IMR-90 (cell line): ENCODE results near the gene UGGT2. TPM values are rescaled to one million over a fixed set of nuclear protein-coding genes. Genes with fewer than 3 reads are reported as not detected.

ENCODE experiments used
- ATAC-seq: fragments of 200-7000 bp; cut with Tn5 transposase; 2 replicates; pipeline ENCODE4 v1.9.1; 2020; ENCODE audit warnings: low read depth, mild to moderate bottlenecking, moderate library complexity
- BruUV-seq: library from RNA; stranded (reverse); fragments of 400-500 nt; replicated peaks from 2 replicates; lab custom pipeline; 2021; lab: Mats Ljungman, UMichigan
- CTCF ChIA-PET: fragments of 300-600 bp; formaldehyde crosslinking; extraction: SDS; loops from one replicate; lab custom pipeline; 2021; ENCODE audit warnings: antibody characterized with exemption; lab: Yijun Ruan, JAX
- POLR2A ChIA-PET: fragments of 300-600 bp; sonication (Branson Sonifier 250); formaldehyde crosslinking; loops from one replicate; lab custom pipeline; 2022; ENCODE audit warnings: antibody characterized with exemption; ENCODE audit not compliant: unreplicated experiment; lab: Charles Lee
- DNase-seq: peaks from one replicate; pipeline ENCODE4 v3.0.0; 2013
- H2AFZ ChIP-seq: replicated peaks from 2 replicates; pipeline ENCODE3; 2013; ENCODE audit warnings: low read length, mild to moderate bottlenecking; ENCODE audit not compliant: poor library complexity
- H2AK5ac ChIP-seq: 2 replicates; pipeline ENCODE4 v1.6.1; 2013; ENCODE audit warnings: low read depth, low read length, inconsistent platforms
- H2AK9ac ChIP-seq: replicated peaks from 2 replicates; pipeline ENCODE3; 2013; ENCODE audit warnings: mild to moderate bottlenecking, low read depth, low read length, moderate library complexity; ENCODE audit not compliant: poor library complexity
- H2BK120ac ChIP-seq: 2 replicates; pipeline ENCODE4 v1.6.1; 2013; ENCODE audit warnings: low read depth, low read length, inconsistent platforms
- H2BK15ac ChIP-seq: 3 replicates; pipeline ENCODE4 v1.6.1; 2013; ENCODE audit warnings: low read depth, low read length, inconsistent platforms
- H2BK20ac ChIP-seq: 2 replicates; pipeline ENCODE4 v1.6.1; 2013; ENCODE audit warnings: low read depth, mild to moderate bottlenecking, inconsistent platforms, low read length, moderate library complexity
- H2BK5ac ChIP-seq: 2 replicates; pipeline ENCODE4 v1.6.1; 2013; ENCODE audit warnings: mild to moderate bottlenecking, low read depth, low read length, inconsistent platforms; ENCODE audit not compliant: poor library complexity, severe bottlenecking
- H3K14ac ChIP-seq: replicated peaks from 2 replicates; pipeline ENCODE4 v1.6.1; 2013; ENCODE audit warnings: low read depth, low read length, inconsistent platforms
- H3K18ac ChIP-seq: 2 replicates; pipeline ENCODE4 v1.6.1; 2013; ENCODE audit warnings: low read depth, low read length, control low read depth
- H3K23ac ChIP-seq: 2 replicates; pipeline ENCODE4 v1.6.1; 2013; ENCODE audit warnings: low read depth, low read length, inconsistent platforms
- H3K27ac ChIP-seq: 2 replicates; pipeline ENCODE4 v1.5.1; 2013; ENCODE audit warnings: mild to moderate bottlenecking, control low read depth, low read length; ENCODE audit not compliant: insufficient read depth
- H3K27me3 ChIP-seq: 2 replicates; pipeline ENCODE4 v1.6.1; 2013; ENCODE audit warnings: low read length; ENCODE audit not compliant: control insufficient read depth, insufficient read depth
- H3K36me3 ChIP-seq: 2 replicates; pipeline ENCODE4 v1.6.1; 2013; ENCODE audit warnings: low read length, mixed read lengths; ENCODE audit not compliant: control insufficient read depth, insufficient read depth
- H3K4ac ChIP-seq: 2 replicates; pipeline ENCODE4 v1.6.1; 2013; ENCODE audit warnings: low read depth, low read length, inconsistent platforms
- H3K4me1 ChIP-seq: 2 replicates; pipeline ENCODE4 v1.6.1; 2013; ENCODE audit warnings: low read length, mixed read lengths; ENCODE audit not compliant: control insufficient read depth, insufficient read depth
- H3K4me2 ChIP-seq: 2 replicates; pipeline ENCODE4 v1.6.1; 2013; ENCODE audit warnings: low read depth, mild to moderate bottlenecking, control low read depth, low read length, moderate library complexity
- H3K4me3 ChIP-seq: 2 replicates; pipeline ENCODE4 v1.5.1; 2013; ENCODE audit warnings: low read depth, mild to moderate bottlenecking, control low read depth, low read length, moderate library complexity; ENCODE audit not compliant: insufficient read depth
- H3K56ac ChIP-seq: 2 replicates; pipeline ENCODE4 v1.6.1; 2013; ENCODE audit warnings: low read length, inconsistent platforms; ENCODE audit not compliant: insufficient read depth; ENCODE audit errors: extremely low read depth
- H3K79me1 ChIP-seq, 2 experiments: 2 replicates each; pipeline ENCODE4 v1.6.1; 2013; ENCODE audit warnings: low read length in 2 of 2, inconsistent platforms in 1 of 2, low read depth in 1 of 2
- H3K9ac ChIP-seq: 2 replicates; pipeline ENCODE4 v1.6.1; 2013; ENCODE audit warnings: low read depth, low read length, control low read depth
- H3K9me1 ChIP-seq: 2 replicates; pipeline ENCODE4 v1.6.1; 2013; ENCODE audit warnings: low read length, inconsistent platforms; ENCODE audit not compliant: insufficient read depth
- H3K9me3 ChIP-seq: 2 replicates; pipeline ENCODE4 v1.6.1; 2013; ENCODE audit warnings: low read length; ENCODE audit not compliant: control insufficient read depth, insufficient read depth
- H4K20me1 ChIP-seq: 2 replicates; pipeline ENCODE4 v1.6.1; 2013; ENCODE audit warnings: low read length, inconsistent platforms; ENCODE audit not compliant: insufficient read depth
- H4K5ac ChIP-seq: 2 replicates; pipeline ENCODE4 v1.6.1; 2013; ENCODE audit warnings: mild to moderate bottlenecking, low read depth, low read length, control low read depth
- H4K8ac ChIP-seq, 2 experiments: 2 replicates each; pipeline ENCODE4 v1.6.1; 2013; ENCODE audit warnings: low read depth in 2 of 2, low read length in 2 of 2, control low read depth in 1 of 2, inconsistent platforms in 1 of 2
- H4K91ac ChIP-seq: 2 replicates; pipeline ENCODE4 v1.6.1; 2013; ENCODE audit warnings: low read depth, low read length, inconsistent platforms; ENCODE audit not compliant: insufficient read depth
- BHLHE40 ChIP-seq: fragments of 150-350 bp; IDR thresholded peaks from 2 replicates; pipeline ENCODE4 v1.6.1; 2016; ENCODE audit warnings: mild to moderate bottlenecking, low read depth, low read length
- CEBPB ChIP-seq: IDR thresholded peaks from 2 replicates; pipeline ENCODE4 v1.6.1; 2012; ENCODE audit warnings: low read depth, low read length, improper control_type of control experiment
- MAZ ChIP-seq: IDR thresholded peaks from 2 replicates; pipeline ENCODE4 v1.6.1; 2012; ENCODE audit warnings: low read depth, mild to moderate bottlenecking, low read length, improper control_type of control experiment, moderate library complexity, borderline replicate concordance
- RFX5 ChIP-seq: IDR thresholded peaks from 2 replicates; pipeline ENCODE4 v1.8.0; 2012; ENCODE audit warnings: low read depth, mild to moderate bottlenecking, low read length, moderate library complexity
- WGBS, 2 experiments: methylation state at CpG; one replicate each; pipeline versions ENCODE4 v1.1.5 to v1.1.7; 2013; ENCODE audit warnings: missing lambda C conversion rate in 2 of 2; ENCODE audit not compliant: insufficient read length in 1 of 2; ENCODE audit errors: extremely low coverage in 2 of 2; 5-methylcytosine and 5-hydroxymethylcytosine counted together
- dilution Hi-C: fragments of 300-500 bp; cut with HindIII; formaldehyde crosslinking; loops from one replicate; pipeline ENCODE4 v1.14.3; 2018; ENCODE audit warnings: low sequenced_read_pairs; ENCODE audit not compliant: unreplicated experiment
- in situ Hi-C: fragments of 300-500 bp; cut with MboI; formaldehyde crosslinking; loops from 3 replicates; pipeline ENCODE4 v1.14.3; 2019; ENCODE audit warnings: low sequenced_read_pairs, inconsistent platforms, mixed read lengths
- intact Hi-C: fragments of 100-400 bp; cut with micrococcal nuclease; formaldehyde crosslinking; loops from 2 replicates; pipeline ENCODE4 v1.10.0; 2022
- polyA plus RNA-seq, 3 experiments: library from polyadenylated mRNA; depleted of rRNA; stranded (reverse); fragments of >200 nt; gene quantifications; 2 replicates each; pipeline ENCODE4 v1.2.3, GENCODE V29; 2012; ENCODE audit warnings: low replicate concordance in 1 of 3
- total RNA-seq: library from RNA; depleted of rRNA; stranded (reverse); fragments of >200 nt; gene quantifications from 2 replicates; pipeline ENCODE4 v1.2.3, GENCODE V29; 2012

UGGT2 gene
- total and polyA plus RNA-seq, 2 of the 4 experiments (the other 2 are of a cell fraction), result 21.4 to 40.1 TPM

- Histone ChIP-seq H3K36me3 (peaks cover 4% of the 10 kb centered on the region; the same call in 1 of the 2 replicates), H2AFZ (no peak overlapping the region), H3K4me3 (no peak overlapping the region), H3K27me3 (no peaks in the 10 kb centered on the region), H4K5ac (no peak overlapping the region), H3K23ac (no peak overlapping the region), H4K20me1 (no peaks in the 10 kb centered on the region; the same call in 1 of the 2 replicates), H2BK15ac (no peak overlapping the region), H2AK9ac (no peak overlapping the region), H3K9me1 (no peaks in the 10 kb centered on the region; the same call in 1 of the 2 replicates), H3K9ac (no peak overlapping the region), H3K4me2 (no peak overlapping the region), H3K4ac (0 out of 2 replicates have a peak overlapping the region, but pooled peaks have one; percentile 40), H2BK20ac (no peak overlapping the region), H3K14ac (no peak overlapping the region), H3K27ac (no peak overlapping the region), H2BK120ac (no peak overlapping the region; the same call in 1 of the 2 replicates), H3K18ac (no peak overlapping the region), H4K8ac (peak overlapping the region in 1 of 2 experiments; percentile 50; a peak in 1 of 4 replicates), H3K79me1 (peaks cover 6 to 25% of the 10 kb centered on the region in 2 experiments), H3K56ac (no peak overlapping the region), H2BK5ac (no peak overlapping the region), H3K4me1 (no peaks in the 10 kb centered on the region), H2AK5ac (no peak overlapping the region), H3K9me3 (no peaks in the 10 kb centered on the region), H4K91ac (no peak overlapping the region)
- in situ Hi-C loops, result no loop called here
- no CpG with 5 or more reads among the region's 5 CpGs for WGBS, 2 experiments
- no TSS peak for BruUV-seq
- dilution Hi-C loops, result no loop called here
- DNase-seq, result peak; percentile 12
- ATAC-seq, result no peak; the same call in 1 of the 2 replicates
- CTCF ChIA-PET, result interaction anchor here (1.3 kb wide), 1 partner anchor 16 kb away, joined by 3 read pairs; no protein-coding TSS in a partner anchor
- intact Hi-C loops, result no loop called here
- POLR2A ChIA-PET, result no interaction called here
- TF ChIP-seq RFX5, result no peak
- TF ChIP-seq MAZ, result no peak
- TF ChIP-seq BHLHE40, result no peak
- TF ChIP-seq CEBPB, result peak; percentile 84
Measured at GRCh38 chr13:95756072-95756471, 297.1 kb downstream of the UGGT2 start.
